GM12873 (cell line): Measurements from ENCODE around the gene RNF135.

Experiments used
- TF ChIP-seq, protein P1 (sequence below): IDR thresholded peaks from 2 replicates; pipeline ENCODE4 v1.5.1; 2012; ENCODE audit warnings: low read depth, mild to moderate bottlenecking, moderate library complexity, low read length, control low read depth; ENCODE audit not compliant: insufficient read depth; ENCODE audit errors: missing control alignments

RNF135 gene

GRCh38 chr17:30950189-30950588, 20.6 kb upstream of the RNF135 start:
- TF ChIP-seq, protein P1, sequence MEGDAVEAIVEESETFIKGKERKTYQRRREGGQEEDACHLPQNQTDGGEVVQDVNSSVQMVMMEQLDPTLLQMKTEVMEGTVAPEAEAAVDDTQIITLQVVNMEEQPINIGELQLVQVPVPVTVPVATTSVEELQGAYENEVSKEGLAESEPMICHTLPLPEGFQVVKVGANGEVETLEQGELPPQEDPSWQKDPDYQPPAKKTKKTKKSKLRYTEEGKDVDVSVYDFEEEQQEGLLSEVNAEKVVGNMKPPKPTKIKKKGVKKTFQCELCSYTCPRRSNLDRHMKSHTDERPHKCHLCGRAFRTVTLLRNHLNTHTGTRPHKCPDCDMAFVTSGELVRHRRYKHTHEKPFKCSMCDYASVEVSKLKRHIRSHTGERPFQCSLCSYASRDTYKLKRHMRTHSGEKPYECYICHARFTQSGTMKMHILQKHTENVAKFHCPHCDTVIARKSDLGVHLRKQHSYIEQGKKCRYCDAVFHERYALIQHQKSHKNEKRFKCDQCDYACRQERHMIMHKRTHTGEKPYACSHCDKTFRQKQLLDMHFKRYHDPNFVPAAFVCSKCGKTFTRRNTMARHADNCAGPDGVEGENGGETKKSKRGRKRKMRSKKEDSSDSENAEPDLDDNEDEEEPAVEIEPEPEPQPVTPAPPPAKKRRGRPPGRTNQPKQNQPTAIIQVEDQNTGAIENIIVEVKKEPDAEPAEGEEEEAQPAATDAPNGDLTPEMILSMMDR, result no peak

DNA sequence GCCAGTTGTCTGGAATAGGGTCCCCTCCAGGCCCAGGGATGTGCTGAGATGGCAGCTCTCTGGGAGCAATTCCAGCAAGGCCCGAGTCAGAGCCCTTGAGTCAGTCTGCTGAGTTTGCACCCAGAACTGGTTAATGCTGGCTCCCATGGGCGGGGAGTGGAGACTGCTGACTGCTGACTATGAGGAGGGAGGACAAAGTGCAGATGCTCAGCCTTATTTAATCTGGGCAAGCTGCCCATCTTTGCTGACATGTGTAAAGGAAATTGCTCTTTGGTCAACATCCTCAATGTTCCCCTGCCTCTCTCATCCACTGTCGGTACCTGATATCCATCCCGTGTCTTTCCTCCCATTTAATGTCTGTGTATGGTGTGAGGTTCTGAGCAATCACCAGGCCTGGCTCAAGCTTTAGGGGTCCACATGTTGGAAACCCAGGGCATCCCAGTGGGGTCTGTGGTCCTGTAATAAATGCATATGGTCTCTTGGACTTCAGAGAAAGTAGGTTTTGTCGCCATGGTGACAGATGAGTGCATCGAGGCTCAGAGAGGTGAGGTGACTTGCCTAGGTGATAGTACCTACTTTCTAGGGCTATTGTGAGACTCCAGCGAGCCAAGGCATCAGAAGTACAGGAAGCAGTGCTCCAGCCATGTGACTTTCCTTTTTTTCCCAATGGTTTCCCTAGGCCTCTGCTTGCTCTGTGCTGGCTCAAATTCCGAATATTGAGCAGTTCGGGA, 20.0 kb upstream of the RNF135 start:
- TF ChIP-seq, protein P1, result no peak

- TF ChIP-seq, protein P1, result no peak
These were observed 18.0 kb upstream of the RNF135 start for GRCh38 chr17:30952638-30953393.

GRCh38 chr17:30954046-30954830, 16.6 kb upstream of the RNF135 start:
- TF ChIP-seq, protein P1, result no peak

GRCh38 chr17:30956764-30957374, 14.0 kb upstream of the RNF135 start:
- TF ChIP-seq, protein P1, result no peak

DNA sequence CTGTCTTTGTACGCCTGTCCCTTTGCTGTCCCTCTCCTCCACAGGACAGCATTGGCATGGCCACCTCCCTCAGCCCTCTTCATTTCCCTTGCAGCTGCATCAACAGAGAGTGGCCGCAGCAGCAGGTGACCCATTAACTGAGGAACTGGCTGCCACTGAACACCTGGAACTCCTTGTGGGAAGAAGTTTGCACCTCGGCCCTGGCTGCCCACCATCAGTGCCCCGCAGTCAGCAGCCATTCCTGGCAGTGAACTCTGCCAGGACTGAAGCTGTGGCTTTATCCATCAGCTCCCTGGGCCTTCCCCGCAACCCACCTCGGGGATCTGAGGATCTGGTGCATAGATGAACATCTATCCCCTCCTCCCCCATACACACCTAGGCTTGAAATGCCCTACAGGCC, 13.1 kb upstream of the RNF135 start:
- TF ChIP-seq, protein P1, result no peak
